ENCODE data around the gene PHOX2A. TPM values are rescaled to one million over a fixed set of nuclear protein-coding genes. Genes with fewer than 3 reads are reported as not detected.

PHOX2A gene
- total RNA-seq, 1 experiment from 2014 or later: 1.6 TPM

DNA sequence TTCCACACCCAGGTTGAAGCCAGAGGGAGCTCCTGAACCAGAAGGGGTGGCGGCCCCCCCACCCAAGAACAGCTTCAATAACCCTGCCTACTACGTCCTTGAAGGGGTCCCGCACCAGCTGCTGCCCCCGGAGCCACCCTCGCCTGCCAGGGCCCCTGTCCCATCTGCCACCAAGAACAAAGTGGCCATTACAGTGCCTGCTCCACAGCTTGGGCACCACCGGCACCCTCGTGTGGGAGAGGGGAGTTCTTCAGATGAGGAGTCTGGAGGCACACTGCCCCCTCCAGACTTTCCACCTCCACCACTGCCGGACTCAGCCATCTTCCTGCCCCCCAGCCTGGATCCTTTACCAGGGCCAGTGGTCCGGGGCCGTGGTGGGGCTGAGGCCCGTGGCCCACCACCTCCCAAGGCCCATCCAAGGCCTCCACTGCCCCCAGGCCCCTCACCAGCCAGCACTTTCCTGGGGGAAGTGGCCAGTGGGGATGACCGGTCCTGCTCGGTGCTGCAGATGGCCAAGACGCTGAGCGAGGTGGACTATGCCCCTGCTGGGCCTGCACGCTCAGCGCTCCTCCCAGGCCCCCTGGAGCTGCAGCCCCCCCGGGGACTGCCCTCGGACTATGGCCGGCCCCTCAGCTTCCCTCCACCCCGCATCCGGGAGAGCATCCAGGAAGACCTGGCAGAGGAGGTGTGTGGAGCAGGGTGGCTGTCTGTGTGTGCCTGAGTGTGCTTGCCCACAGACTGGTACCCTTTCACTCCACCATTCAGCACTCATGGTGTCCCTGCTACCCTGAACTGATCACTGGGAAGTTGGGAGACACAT is 6.7 kb downstream of the PHOX2A start:
- TF ChIP-seq NR1H2 (CRISPR knock-in tag; IDR thresholded peaks at IDR 0.05): no peak
- TF ChIP-seq, protein P1, sequence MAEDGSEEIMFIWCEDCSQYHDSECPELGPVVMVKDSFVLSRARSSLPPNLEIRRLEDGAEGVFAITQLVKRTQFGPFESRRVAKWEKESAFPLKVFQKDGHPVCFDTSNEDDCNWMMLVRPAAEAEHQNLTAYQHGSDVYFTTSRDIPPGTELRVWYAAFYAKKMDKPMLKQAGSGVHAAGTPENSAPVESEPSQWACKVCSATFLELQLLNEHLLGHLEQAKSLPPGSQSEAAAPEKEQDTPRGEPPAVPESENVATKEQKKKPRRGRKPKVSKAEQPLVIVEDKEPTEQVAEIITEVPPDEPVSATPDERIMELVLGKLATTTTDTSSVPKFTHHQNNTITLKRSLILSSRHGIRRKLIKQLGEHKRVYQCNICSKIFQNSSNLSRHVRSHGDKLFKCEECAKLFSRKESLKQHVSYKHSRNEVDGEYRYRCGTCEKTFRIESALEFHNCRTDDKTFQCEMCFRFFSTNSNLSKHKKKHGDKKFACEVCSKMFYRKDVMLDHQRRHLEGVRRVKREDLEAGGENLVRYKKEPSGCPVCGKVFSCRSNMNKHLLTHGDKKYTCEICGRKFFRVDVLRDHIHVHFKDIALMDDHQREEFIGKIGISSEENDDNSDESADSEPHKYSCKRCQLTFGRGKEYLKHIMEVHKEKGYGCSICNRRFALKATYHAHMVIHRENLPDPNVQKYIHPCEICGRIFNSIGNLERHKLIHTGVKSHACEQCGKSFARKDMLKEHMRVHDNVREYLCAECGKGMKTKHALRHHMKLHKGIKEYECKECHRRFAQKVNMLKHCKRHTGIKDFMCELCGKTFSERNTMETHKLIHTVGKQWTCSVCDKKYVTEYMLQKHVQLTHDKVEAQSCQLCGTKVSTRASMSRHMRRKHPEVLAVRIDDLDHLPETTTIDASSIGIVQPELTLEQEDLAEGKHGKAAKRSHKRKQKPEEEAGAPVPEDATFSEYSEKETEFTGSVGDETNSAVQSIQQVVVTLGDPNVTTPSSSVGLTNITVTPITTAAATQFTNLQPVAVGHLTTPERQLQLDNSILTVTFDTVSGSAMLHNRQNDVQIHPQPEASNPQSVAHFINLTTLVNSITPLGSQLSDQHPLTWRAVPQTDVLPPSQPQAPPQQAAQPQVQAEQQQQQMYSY (CRISPR knock-in tag; IDR thresholded peaks at IDR 0.05): peak; percentile 71
- peaks cover 27% of the 10 kb centered on the region for H3K36me3 Mint-ChIP-seq
- CTCF ChIA-PET: interaction anchor here (0.9 to 4.8 kb wide), 30 partner anchors 10 to 353 kb away, joined by 3 to 123 read pairs (median 6); partner anchors contain the start of genes CLPB, FOLR2 and INPPL1
- no peaks in the 10 kb centered on the region for H3K9me3 Mint-ChIP-seq
- no peak for ATAC-seq
- H3K4me1 Mint-ChIP-seq: peaks cover 29% of the 10 kb centered on the region
- no peak overlapping the region for H3K4me3 Mint-ChIP-seq
- H3K27me3 Mint-ChIP-seq (ENCODE audit: low read depth): peaks cover 39% of the 10 kb centered on the region
- POLR2A ChIA-PET: interaction anchor here (0.5 to 5.7 kb wide), 4 partner anchors 13 to 197 kb away, joined by 3 to 37 read pairs (median 4); partner anchors contain the start of gene INPPL1
- peak overlapping the region; percentile 60; the same call in 1 of the 2 replicates for H3K27ac Mint-ChIP-seq
- DNase-seq (ENCODE audit: low spot score): no peak

DNA sequence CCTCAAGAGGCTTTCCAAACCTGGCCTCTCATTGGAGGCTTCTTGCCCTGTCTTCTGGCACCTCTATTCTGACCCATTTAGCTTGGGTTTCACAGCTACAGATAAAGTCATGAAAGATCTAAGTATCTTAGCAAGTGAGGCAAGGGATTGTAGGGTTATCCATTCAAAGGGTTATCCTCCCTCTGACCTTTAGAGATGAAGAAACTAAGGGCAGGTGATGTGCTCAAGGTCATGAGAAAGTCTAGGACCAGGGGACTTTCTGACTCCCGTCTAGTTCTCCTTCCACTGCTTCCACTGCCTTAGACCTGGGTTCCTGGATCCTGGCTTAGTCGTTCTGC is 7.2 kb downstream of the PHOX2A start:
- Mint-ChIP-seq H3K36me3 (peaks cover 33% of the 10 kb centered on the region), H3K27me3 (ENCODE audit: low read depth) (peaks cover 33% of the 10 kb centered on the region)
- POLR2A ChIA-PET: interaction anchor here (5.7 kb wide), 1 partner anchor 13 kb away, joined by 37 read pairs; the partner anchor contains the start of gene INPPL1

DNA sequence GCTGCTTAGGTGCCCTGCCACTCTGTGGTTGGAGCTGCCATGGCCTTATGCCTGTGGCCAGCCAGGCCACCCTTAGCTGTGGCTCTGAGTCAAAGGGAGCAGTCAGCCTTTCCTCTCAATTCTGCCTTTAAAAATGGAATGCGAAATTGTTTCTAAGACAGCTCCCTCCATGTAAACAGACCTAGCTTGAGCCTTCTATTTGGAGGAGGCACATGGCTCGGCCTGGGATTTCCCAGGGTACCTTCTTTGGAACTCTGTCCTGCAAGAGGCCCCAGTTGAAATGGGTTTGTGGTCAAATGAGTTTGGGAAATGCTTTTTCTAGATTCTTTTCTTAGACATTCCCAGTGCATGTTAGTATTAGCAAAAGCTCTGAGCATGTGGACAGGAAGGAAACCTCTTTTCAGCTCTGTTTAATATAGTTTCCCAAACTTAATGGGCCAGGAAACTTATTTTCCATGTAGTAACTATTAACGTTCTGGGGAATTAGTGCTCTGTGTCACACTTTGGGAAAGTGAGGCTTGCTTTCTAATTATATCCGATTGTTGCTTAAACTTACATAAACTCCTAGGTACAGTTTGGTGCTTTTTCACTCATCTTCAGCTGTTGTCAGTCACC is 7.8 kb downstream of the PHOX2A start:
- peaks cover 27% of the 10 kb centered on the region for H3K4me1 Mint-ChIP-seq
- no peaks in the 10 kb centered on the region for H3K9me3 Mint-ChIP-seq
- H3K4me3 Mint-ChIP-seq: no peak overlapping the region
- POLR2A ChIA-PET: interaction anchor here (5.7 kb wide), 1 partner anchor 12 kb away, joined by 37 read pairs; the partner anchor contains the start of gene INPPL1
- CTCF ChIA-PET: interaction anchor here (0.7 to 4.8 kb wide), 6 partner anchors 11 to 235 kb away, joined by 5 to 123 read pairs (median 25); partner anchors contain the start of gene INPPL1
- no peak for ATAC-seq
- H3K27me3 Mint-ChIP-seq (ENCODE audit: low read depth): peaks cover 27% of the 10 kb centered on the region
- TF ChIP-seq, protein P2, sequence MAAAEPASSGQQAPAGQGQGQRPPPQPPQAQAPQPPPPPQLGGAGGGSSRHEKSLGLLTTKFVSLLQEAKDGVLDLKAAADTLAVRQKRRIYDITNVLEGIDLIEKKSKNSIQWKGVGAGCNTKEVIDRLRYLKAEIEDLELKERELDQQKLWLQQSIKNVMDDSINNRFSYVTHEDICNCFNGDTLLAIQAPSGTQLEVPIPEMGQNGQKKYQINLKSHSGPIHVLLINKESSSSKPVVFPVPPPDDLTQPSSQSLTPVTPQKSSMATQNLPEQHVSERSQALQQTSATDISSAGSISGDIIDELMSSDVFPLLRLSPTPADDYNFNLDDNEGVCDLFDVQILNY (CRISPR knock-in tag; IDR thresholded peaks at IDR 0.05): no peak
- H3K27ac Mint-ChIP-seq: no peak overlapping the region
- H3K36me3 Mint-ChIP-seq: peaks cover 38% of the 10 kb centered on the region
- DNase-seq (ENCODE audit: low spot score): no peak

More for the DNA sequence above, 7.2 kb downstream of the PHOX2A start:
- TF ChIP-seq, protein P3, sequence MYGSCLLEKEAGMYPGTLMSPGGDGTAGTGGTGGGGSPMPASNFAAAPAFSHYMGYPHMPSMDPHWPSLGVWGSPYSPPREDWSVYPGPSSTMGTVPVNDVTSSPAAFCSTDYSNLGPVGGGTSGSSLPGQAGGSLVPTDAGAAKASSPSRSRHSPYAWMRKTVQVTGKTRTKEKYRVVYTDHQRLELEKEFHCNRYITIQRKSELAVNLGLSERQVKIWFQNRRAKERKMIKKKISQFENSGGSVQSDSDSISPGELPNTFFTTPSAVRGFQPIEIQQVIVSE (CRISPR knock-in tag; IDR thresholded peaks at IDR 0.05; ENCODE audit: borderline replicate concordance): no peak
- TF ChIP-seq FOXP1 (CRISPR knock-in tag; IDR thresholded peaks at IDR 0.05; ENCODE audit: borderline replicate concordance): no peak
- TF ChIP-seq RELA (CRISPR knock-in tag; IDR thresholded peaks at IDR 0.05; ENCODE audit: borderline replicate concordance): no peak
- TF ChIP-seq, protein P4, sequence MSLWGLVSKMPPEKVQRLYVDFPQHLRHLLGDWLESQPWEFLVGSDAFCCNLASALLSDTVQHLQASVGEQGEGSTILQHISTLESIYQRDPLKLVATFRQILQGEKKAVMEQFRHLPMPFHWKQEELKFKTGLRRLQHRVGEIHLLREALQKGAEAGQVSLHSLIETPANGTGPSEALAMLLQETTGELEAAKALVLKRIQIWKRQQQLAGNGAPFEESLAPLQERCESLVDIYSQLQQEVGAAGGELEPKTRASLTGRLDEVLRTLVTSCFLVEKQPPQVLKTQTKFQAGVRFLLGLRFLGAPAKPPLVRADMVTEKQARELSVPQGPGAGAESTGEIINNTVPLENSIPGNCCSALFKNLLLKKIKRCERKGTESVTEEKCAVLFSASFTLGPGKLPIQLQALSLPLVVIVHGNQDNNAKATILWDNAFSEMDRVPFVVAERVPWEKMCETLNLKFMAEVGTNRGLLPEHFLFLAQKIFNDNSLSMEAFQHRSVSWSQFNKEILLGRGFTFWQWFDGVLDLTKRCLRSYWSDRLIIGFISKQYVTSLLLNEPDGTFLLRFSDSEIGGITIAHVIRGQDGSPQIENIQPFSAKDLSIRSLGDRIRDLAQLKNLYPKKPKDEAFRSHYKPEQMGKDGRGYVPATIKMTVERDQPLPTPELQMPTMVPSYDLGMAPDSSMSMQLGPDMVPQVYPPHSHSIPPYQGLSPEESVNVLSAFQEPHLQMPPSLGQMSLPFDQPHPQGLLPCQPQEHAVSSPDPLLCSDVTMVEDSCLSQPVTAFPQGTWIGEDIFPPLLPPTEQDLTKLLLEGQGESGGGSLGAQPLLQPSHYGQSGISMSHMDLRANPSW (CRISPR knock-in tag; conservative IDR thresholded peaks at IDR 0.05; ENCODE audit: low read depth): no peak
- TF ChIP-seq, protein P5, sequence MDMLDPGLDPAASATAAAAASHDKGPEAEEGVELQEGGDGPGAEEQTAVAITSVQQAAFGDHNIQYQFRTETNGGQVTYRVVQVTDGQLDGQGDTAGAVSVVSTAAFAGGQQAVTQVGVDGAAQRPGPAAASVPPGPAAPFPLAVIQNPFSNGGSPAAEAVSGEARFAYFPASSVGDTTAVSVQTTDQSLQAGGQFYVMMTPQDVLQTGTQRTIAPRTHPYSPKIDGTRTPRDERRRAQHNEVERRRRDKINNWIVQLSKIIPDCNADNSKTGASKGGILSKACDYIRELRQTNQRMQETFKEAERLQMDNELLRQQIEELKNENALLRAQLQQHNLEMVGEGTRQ (CRISPR knock-in tag; IDR thresholded peaks at IDR 0.05): no peak
- no peak for TF ChIP-seq IRF2 (CRISPR knock-in tag; IDR thresholded peaks at IDR 0.05; ENCODE audit: borderline replicate concordance, low read depth)
- Mint-ChIP-seq H3K27ac (no peak overlapping the region), H3K4me1 (peaks cover 29% of the 10 kb centered on the region), H3K4me3 (no peak overlapping the region), H3K9me3 (no peaks in the 10 kb centered on the region)
- CTCF ChIA-PET: interaction anchor here (1.2 to 4.8 kb wide), 6 partner anchors 11 to 235 kb away, joined by 5 to 123 read pairs (median 25); partner anchors contain the start of gene INPPL1
- DNase-seq (ENCODE audit: low spot score) (no peak), ATAC-seq (no peak)

All from WTC11 (cell line).